Pons (tissue), 1 donor: ENCODE measurements around the gene LRIG1.

Experiments used
- DNase-seq: peaks from one replicate; pipeline ENCODE4 v3.0.0-alpha.2; 2016; ENCODE audit warnings: low spot score

LRIG1 gene

GRCh38 chr3:66500576-66501482, at the start of gene LRIG1:
TSS of gene LRIG1 (minus strand) at chr3:66501022. CDS start at chr3:66500407, 615 bp downstream.
- DNase-seq = peak; percentile 97

- no peak for DNase-seq
Observed at GRCh38 chr3:66544619-66545429, 44.0 kb upstream of the LRIG1 start.

GRCh38 chr3:66542153-66542552, 41.3 kb upstream of the LRIG1 start:
- no peak for DNase-seq

GRCh38 chr3:66539466-66539989, 38.7 kb upstream of the LRIG1 start:
- DNase-seq = no peak

GRCh38 chr3:66538390-66538789, 37.6 kb upstream of the LRIG1 start:
- peak; percentile 42 for DNase-seq

- DNase-seq = peak; percentile 30
Observed at GRCh38 chr3:66537735-66538134, 36.9 kb upstream of the LRIG1 start.

GRCh38 chr3:66536791-66537190, 36.0 kb upstream of the LRIG1 start:
- no peak for DNase-seq

GRCh38 chr3:66534304-66534845, 33.6 kb upstream of the LRIG1 start:
- DNase-seq = no peak

GRCh38 chr3:66532613-66533012, 31.8 kb upstream of the LRIG1 start:
- no peak for DNase-seq

- DNase-seq = no peak
Observed at GRCh38 chr3:66532160-66532587, 31.4 kb upstream of the LRIG1 start.

- DNase-seq = no peak
Observed at GRCh38 chr3:66531256-66531655, 30.4 kb upstream of the LRIG1 start.

GRCh38 chr3:66527246-66527645, 26.4 kb upstream of the LRIG1 start:
- no peak for DNase-seq

GRCh38 chr3:66525771-66526170, 24.9 kb upstream of the LRIG1 start:
- DNase-seq = no peak

- no peak for DNase-seq
Observed at GRCh38 chr3:66520724-66521123, 19.9 kb upstream of the LRIG1 start.

- DNase-seq = no peak
Observed at GRCh38 chr3:66518644-66519043, 17.8 kb upstream of the LRIG1 start.

GRCh38 chr3:66518126-66518525, 17.3 kb upstream of the LRIG1 start:
- DNase-seq = no peak

GRCh38 chr3:66517241-66517640, 16.4 kb upstream of the LRIG1 start:
- no peak for DNase-seq

GRCh38 chr3:66508461-66508860, 7.6 kb upstream of the LRIG1 start:
- no peak for DNase-seq

GRCh38 chr3:66507423-66508260, 6.8 kb upstream of the LRIG1 start:
- no peak for DNase-seq

- DNase-seq = no peak
Observed at GRCh38 chr3:66506154-66506553, 5.3 kb upstream of the LRIG1 start.

GRCh38 chr3:66504850-66505641, 4.2 kb upstream of the LRIG1 start:
- no peak for DNase-seq
